GM21737 (cell line): ENCODE measurements around the gene APC.

Experiments used
- ATAC-seq: cut with Tn5 transposase; IDR thresholded peaks from one replicate; pipeline ENCODE4 v1.9.1; 2021; ENCODE audit warnings: mild to moderate bottlenecking, moderate library complexity; ENCODE audit not compliant: unreplicated experiment

Gene APC

DNA sequence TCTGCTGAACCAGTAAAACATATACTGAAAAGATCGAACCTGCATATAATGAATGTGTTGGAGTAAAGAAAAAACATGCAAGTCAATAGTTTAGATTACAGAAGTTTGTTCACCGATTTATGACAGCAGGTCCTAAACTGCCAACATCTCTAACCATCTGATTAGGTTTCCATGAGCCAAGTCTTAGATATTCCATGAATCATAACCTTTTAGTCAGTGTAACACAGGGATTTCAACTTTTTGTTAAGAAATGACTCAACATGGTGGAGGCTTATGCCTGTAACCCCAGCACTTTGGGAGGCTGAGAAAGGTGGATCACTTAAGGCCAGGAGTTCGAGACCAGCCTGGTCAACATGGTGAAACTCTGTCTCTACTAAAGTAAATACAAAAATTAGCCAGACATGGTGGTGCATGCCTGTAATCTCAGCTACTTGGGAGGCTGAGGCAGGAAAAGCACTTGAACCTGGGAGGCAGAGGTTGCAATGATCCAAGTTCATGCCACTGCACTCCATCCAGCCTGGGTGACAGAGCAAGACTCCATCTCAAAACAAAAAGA is 38.7 kb downstream of the APC start:
- ATAC-seq = no peak

DNA sequence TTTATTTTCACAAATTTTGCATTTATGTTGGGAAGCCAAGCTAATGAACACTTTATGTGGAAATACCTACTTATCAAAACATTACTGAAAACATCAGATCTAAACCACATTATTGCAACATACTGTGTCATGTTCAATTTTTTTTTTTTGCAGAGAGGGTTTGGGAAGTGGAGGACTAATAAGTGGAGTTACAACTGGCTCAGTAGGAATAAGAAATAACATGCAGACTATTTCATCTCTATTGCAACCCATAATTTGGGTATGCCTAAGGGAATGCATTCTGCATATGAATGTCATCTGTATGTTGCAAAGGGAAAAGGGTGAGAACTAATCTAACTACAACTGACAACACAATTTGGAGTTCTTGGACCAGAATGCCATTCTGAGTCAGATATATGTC is 41.8 kb downstream of the APC start:
- no peak for ATAC-seq

DNA sequence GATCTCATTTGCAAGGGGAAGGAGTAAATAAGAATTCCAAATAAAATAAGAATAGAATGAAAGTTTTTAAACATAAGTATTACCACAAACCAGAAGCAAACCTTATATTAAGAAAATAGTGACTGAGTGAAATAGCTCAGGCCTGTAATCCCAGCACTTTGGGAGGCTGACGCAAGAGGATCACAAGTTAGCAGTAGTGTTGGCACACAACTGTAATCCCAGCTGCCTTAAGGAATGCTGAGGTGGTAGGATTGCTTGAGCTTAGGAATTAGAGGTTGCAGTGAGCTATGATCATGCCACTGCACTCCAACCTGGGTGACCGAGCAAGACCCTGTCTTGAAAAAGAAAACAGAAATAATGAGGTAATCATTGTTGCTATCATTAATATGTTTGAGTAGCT is 47.0 kb downstream of the APC start:
- no peak for ATAC-seq

DNA sequence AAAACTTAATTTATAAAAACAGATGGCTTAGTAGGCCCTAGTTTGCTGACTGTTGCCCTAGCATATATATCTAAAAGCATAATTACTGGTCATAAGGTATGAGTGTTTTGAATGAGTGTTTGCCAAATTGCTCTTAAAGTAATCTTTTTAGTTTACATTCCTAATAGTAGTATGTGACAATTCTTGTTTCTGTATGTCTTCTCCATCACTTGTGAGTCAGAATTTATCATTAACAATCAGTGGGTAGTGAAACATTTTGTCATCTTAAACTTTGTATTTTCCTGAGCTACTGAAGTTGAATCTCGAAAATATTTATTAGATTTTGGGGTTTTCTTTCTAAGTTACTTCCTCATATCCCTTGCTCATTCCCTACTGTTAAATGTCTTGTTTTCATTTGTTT is 49.6 kb downstream of the APC start:
- no peak for ATAC-seq

DNA sequence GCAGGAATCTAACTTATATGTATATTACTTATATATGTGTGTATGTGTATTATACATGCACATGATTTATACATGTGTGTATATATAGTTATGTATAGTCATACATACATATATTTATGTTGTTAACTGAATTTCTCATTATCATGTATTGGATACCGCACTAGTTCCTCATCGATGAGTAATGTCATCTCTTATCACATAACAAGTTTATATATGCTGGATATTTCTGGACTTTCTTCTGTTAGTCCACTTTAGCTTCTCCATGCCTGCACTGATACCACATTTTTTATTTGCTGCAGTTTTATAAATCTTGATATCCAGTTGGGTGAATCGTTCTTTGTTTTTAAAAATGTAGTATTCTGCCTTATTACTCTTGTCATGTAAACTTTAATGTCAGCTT is 50.2 kb downstream of the APC start:
- ATAC-seq = no peak

DNA sequence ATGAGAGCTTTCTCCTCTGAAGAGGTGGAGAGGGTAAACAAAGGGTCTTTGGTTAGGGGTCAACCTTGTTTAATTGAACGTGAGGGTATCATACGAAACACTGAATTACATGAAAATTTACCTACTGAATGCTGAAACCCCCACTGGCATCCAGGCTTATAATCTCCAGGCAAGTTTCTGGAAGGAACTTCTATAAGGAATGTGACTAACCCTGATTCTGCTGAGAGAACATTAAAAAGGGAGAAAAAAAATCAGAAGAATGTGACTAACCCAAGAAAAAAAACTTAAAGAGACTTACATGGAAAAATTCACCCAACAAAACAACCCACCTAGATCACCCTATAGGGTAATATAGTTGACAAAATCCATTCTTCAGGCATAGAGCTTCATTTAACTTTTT is 55.5 kb downstream of the APC start:
- ATAC-seq = no peak

DNA sequence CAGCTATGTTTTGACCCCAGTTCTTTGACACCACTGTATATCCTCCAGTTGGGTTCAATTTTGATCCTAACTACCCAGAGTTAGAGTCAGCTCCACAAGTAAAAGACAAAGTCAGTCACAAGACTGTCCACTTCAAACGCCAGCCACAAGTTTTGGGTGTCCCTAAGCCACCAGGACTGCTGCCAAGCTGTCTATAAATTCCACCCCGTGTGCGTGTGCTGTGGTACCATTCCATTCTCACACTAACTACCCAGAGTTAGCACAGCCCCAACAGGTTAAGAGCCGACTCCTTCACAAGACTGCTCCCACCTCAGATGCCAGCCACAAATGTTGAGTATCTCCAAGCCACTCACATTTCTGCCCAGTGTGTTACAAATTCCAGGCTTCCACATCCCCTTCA is 56.7 kb downstream of the APC start:
- no peak for ATAC-seq

DNA sequence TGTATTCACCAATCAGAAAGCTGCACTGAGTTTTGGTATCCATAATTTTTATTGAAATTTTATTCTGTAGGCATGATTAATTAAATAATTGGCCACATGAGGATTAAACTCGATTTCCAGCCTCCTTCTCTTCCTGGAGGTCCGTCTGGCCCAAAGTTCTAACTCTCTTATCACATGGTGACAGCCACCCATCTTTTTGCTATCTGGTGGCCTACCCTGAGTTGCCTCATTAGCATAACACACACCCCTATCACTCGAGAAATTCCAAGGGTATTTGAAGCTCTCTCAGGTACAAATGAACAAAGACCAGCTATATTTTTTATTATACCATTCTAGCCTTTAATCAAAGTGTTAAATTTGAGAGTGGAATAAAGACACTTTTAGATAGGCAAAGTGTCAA is 57.7 kb downstream of the APC start:
- no peak for ATAC-seq

DNA sequence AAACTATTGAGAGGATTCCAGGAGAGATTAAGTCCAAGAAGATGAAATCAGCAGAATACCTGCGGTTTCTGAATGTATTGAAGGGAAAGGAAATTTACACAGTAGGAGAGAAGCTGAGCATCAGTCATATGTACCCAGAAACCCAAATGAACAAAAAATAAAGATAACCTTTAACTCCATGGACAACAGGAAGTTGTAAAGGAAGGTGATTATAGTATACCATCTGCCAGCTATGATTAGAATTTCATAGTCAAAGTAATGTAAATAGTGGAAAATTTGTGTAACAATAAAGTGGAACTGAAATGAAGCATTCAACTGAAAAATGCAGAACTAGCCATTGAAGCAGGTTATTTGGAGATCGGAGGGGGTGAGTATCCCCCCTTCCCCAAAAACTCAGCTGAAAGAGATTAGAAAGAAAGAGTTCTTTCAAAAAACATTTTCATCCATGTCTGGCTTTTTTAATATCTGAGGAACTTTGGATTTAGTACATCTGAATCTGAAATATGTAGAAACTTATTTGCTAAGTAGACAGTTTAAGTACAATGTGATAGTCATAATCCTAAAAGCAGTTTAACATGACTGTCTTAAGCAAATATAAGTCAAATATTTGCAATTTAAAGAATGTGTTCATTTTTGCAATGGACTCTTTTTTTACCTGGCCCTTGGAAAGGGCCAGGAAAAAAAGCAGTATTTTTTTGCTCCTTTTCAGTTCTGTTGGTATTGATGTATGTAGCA is 58.4 kb downstream of the APC start:
- no peak for ATAC-seq

DNA sequence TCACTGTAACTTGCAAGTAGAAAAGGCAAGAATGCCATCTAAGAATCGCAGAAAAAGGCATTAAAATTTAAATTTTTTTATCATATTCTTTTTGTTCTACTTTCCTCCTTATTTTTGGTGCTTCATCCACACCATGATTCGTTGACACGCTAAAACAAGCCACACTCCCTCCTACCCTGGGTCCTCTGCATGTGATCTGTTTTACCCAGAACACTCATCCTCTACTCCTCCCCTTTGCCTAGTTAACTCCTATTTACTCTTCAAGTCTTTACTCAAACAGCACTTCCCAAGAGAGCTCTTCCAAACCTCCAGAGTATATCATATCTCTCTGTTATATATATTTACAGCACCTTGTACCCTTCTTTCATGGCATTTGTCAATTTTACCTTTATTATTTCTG is 62.0 kb downstream of the APC start:
- no peak for ATAC-seq

DNA sequence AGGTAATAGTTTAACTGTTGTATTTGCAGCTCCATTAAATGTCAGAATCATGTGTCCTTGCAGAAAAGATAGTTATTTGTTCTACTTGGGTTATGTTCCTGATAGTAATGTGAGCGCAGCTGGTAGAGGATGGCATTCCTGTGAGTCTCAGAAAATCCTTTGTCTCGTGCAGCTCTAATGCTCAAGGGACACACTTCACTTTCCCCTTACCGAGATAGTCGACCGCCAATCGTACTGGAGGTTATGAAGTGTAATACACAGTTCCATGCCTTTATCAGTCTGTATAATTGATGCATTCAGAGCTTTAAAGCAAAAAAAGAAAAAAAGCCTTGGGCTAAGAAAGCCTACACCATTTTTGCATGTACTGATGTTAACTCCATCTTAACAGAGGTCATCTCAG is 63.2 kb downstream of the APC start:
- ATAC-seq = no peak

DNA sequence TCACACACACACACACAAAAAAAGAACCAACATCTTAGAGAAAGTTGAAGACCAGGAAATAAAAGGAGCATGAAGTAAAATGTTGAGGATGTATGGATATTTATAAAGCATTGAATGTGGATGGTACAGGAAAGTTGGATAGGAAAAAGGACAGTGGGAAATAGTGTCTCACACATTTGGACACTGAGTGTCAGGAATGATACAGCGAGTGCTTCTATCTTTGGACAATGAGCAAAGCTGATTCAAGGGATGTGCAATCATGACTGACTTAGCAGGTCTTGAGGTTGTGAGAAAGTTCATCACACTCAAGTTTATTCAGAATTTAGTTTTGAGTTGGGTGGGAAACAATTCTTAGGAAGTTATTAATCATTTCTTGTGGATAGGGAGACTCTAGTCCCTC is 73.3 kb downstream of the APC start:
- no peak for ATAC-seq

DNA sequence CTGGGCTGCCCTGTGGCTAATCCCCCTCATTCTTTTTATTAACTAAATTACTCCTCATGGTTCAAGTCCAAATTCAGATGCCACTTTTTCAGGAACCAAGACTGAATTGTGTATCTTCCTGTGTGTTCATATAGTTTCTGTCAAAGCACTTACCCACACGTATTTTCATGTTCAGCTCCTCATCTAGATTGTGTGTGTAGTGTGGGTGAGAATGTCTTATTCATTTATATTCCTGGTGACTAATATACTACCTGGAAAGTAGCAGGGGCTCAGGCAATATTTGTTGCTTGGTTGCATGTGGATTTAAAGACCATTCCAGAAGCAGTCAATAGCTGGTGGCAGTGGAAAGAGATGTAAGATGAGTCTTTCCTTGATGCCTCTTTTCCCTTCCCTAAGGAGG is 74.9 kb downstream of the APC start:
- no peak for ATAC-seq

DNA sequence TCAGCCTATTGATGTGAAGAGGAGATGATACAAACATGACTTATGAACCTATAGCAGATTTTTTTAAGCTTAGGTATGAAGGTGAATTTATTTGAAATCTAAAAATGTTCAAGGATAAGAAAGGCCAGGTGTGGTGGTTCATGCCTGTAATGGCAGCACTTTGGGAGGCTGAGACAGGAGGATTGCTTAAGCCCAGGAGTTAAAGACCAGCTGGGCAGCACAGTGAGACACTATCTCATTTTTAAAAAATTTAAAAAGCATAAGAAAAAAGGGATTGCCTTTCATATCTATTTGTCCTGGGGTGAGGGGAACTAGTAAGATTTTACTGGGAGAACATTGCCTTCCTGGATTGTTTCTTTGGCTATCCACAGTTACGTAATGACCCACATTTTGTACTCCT is 82.6 kb downstream of the APC start:
- no peak for ATAC-seq

DNA sequence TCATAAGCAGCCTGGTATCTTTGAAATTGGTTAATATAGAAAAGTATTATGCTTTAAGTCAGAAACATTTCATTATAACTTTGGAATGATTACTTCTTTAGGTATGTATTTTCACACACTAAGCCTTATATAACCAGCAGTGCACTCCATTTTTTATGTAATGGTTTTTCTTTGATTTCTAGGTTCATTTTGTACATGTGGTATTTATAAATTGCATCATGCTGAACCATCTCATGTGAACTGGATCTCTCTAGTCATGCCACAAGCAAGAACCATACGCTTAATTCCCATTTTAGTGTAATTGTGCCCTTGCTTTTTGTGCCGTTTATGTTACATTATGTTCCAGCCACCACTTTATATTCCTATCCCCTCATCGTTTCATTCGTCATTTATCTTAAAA is 84.8 kb downstream of the APC start:
- no peak for ATAC-seq

DNA sequence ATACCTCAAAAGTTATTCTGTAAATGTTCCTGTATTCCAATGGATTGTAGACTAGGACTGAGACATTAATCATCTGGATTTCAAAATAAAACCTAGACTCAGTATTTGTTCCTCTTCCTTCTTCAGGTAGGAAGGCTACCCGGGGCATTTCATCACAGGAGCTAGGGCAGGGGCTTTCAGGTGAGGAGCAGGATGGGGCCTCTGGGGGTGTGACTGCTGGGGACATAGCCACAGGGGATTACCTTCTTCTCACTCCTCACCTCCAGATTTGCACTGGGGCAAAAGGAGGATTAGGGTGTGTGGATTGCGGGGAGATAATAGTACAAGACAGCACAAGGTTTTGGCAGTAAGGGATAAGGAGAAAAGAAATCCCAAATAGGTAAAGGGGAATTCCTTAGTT is 85.5 kb downstream of the APC start:
- no peak for ATAC-seq

DNA sequence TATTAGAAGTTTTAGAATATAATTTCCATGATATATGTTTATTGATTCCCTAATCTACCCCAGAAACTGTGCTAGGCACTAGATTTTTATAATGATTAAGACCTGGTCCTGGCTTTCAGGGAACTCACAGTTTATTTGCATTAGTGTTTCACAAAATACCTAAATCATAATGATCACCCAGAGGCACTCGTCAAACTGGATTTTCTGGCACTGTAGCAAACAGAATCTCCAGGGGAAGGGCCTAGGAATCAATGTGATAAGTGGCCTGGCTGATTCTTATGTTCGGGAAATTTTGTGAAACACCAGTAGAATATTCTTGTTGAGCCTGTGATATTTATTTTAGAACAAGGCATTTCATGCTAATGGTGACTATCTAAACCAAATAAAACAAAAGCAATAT is 86.0 kb downstream of the APC start:
- no peak for ATAC-seq

DNA sequence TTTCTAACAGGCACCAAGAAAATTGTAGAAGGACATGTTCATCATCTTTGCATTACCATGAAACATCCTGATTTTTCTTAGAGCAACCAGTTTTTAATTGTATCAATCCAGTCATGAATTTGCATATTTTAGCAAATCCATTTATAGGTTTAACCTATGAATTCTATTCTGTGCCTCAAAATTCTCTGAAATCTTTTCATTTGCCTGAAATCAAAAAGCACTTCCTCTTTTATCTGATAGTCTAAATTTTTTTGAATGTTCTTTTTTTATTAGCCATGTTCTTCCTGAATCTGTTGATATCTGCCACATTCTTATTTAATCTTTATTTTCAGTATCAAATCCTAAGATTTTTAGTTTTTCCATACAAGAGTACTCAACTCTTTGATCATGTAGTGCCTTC is 86.5 kb downstream of the APC start:
- ATAC-seq = no peak

DNA sequence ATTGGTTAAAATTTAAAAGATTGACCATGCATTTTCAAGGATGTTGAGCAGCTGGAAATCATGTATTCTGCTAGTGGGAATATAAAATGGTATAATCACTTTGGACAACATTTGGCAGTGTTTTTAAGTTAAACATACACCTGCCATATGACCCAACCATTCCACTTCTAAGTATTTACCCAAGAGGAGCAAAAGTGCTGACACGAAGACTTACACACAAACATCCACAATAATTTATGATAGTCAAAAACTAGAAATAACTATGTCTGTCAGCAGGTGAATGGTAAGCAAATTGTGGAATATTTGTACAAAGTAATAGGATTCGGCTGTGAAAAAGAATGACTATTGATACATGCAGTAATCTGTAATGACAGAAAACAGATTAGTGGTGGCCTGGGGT is 92.7 kb downstream of the APC start:
- no peak for ATAC-seq

DNA sequence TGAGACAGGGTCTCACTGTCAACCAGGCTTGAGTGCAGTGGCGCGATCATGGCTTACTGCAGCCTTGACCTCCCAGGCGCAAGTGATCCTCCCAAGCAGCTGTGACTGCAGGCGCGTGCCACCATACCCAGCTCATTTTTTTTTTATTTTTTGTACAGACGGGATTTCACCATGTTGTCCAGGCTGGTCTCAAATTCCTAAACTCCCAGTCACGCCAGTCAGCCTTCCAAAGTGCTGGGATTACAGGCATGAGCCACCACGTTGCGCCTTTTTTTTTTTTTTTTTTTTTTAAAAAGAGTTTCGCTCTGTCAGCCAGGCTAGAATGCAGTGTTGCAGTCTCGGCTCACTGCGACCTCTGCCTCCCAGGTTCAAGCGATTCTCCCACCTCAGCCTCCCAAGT is 96.3 kb downstream of the APC start:
- no peak for ATAC-seq

DNA sequence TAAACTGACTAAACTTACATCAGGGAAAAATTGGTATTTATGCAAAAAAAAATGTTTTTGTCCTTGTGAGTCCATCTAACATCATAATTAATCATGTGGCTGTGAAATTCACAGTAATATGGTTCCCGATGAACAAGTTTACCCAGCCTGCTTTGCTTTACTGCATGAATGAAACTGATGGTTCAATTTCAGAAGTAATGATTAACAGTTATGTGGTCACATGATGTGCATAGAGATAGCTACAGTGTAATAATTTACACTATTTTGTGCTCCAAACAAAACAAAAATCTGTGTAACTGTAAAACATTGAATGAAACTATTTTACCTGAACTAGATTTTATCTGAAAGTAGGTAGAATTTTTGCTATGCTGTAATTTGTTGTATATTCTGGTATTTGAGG is 106.8 kb downstream of the APC start:
- ATAC-seq = no peak

DNA sequence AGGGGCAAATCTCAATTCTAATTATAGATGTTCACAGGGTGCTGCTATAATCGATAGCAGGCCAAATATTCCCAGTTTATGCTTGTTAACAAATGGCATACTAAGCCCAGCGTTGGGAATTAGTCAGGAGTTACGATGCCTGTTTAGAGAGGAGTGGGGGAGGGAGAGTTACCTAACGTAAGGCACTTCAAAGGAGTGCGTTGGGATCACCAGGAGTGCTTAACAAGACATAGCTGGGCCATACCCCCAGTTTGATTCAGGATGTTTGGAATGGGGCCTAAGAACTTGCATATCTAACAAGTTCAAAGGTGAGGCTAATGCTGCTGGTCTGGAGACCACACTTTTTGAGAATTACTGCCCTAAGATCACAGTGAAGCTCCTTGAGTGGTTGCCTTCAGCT is 108.9 kb downstream of the APC start:
- no peak for ATAC-seq

DNA sequence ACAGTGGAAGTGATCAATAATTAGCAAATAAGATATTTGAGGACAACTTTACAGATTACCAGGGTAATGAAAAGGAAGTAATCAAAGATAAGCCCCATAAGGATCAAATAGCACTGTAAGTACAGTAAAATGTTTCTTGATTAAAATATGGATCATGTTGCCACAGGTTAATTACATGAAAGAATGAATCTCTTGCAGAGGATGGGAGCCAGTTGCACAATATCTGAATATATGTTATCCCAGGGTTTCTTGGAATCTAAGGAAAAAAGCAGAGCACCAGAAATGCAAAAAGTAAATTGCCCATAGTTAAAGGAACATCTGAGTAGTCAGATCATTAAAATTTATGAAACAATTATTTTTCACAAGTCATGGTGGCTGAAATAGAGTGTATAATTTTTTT is 109.6 kb downstream of the APC start:
- ATAC-seq = no peak
